Naive thymus-derived CD8-positive, alpha-beta T cell (primary cell): ENCODE measurements around the gene RXRB. TPM values are rescaled to one million over a fixed set of nuclear protein-coding genes. Genes with fewer than 3 reads are reported as not detected.
A peak's percentile ranks its signal among the peaks of the same experiment; 100 is the strongest.
"Not testable (repeated sequence)": the region's sequence is repeated elsewhere in the genome, so short reads cannot be mapped to it uniquely, and the experiment has no call there.

Source experiments
- ATAC-seq, 2 donors: fragments of 150-1000 bp; cut with Tn5 transposase in 1 of 2; sonication (Bioruptor Pico), chemical (Tn5 transposase) in 1 of 2; 1 replicate in 1 of 2; 2 replicates in 1 of 2; pipeline ENCODE4 v1.10.0; 2021; ENCODE audit warnings: mild to moderate bottlenecking in 2 of 2, moderate library complexity in 2 of 2
- POLR2A ChIA-PET: fragments of 350-600 bp; sonication (Branson Sonifier 250); formaldehyde crosslinking; loops from one replicate; lab custom pipeline; 2021; ENCODE audit warnings: antibody characterized with exemption; lab: Charles Lee
- DNase-seq, 10 donors: peaks; one replicate each; pipeline versions ENCODE4 v3.0.0 to v3.0.0-alpha.2; 2020 to 2022
- H3K27ac Mint-ChIP-seq, 10 donors: one replicate each; pipeline ENCODE4 v1.8.0; 2020 to 2022; ENCODE audit warnings: mild to moderate bottlenecking in 10 of 10, mixed read lengths in 10 of 10, moderate library complexity in 4 of 10, inconsistent platforms in 1 of 10
- H3K27me3 Mint-ChIP-seq, 5 donors: one replicate each; pipeline ENCODE4 v1.8.0; 2021 to 2022; ENCODE audit warnings: mixed read lengths in 5 of 5
- H3K36me3 Mint-ChIP-seq, 3 donors: one replicate each; pipeline ENCODE4 v1.8.0; 2020 to 2022; ENCODE audit warnings: mixed read lengths in 3 of 3, mild to moderate bottlenecking in 2 of 3, inconsistent platforms in 1 of 3
- H3K4me1 Mint-ChIP-seq, 4 donors: one replicate each; pipeline ENCODE4 v1.8.0; 2021 to 2022; ENCODE audit warnings: mixed read lengths in 4 of 4
- H3K4me3 Mint-ChIP-seq, 10 donors: one replicate each; pipeline ENCODE4 v1.8.0; 2020 to 2022; ENCODE audit warnings: mild to moderate bottlenecking in 10 of 10, mixed read lengths in 10 of 10, moderate library complexity in 6 of 10, inconsistent platforms in 1 of 10
- H3K9me3 Mint-ChIP-seq, 9 donors: one replicate each; pipeline ENCODE4 v1.8.0; 2020 to 2022; ENCODE audit warnings: mixed read lengths in 9 of 9, mild to moderate bottlenecking in 3 of 9, inconsistent platforms in 1 of 9, moderate library complexity in 1 of 9
- polyA plus RNA-seq, 3 donors: library from polyadenylated mRNA; unstranded; fragments of 300-500 nt; fragmentation: Illumina TruSeq; gene quantifications; one replicate each; pipeline ENCODE4 v1.2.3, GENCODE V29; 2021
- total RNA-seq, 8 experiments: library from RNA in 2 of 8; stranded (reverse) in 2 of 8; gene quantifications; one replicate each; pipeline ENCODE4 v1.2.3 and lab custom pipeline; 2021 to 2026

The RXRB gene
- total and polyA plus RNA-seq, 5 experiments from 2014 or later = 6.6 to 127 (median 10.9) TPM

GRCh38 chr6:33235221-33235634 is 34.8 kb upstream of the RXRB start:
- Mint-ChIP-seq H3K36me3 (no peaks in the 10 kb centered on the region), H3K27me3 (peaks cover 3 to 28% (median 11%) of the 10 kb centered on the region in 5 donors), H3K9me3 (no peaks in the 10 kb centered on the region), H3K4me1 (no peaks in the 10 kb centered on the region), H3K4me3 (no peak overlapping the region), H3K27ac (peak overlapping the region in 1 of 10 donors; percentile 35)
- no peak for DNase-seq
- ATAC-seq = no peak
- POLR2A ChIA-PET = interaction anchor here (1.0 to 2.1 kb wide), 2 partner anchors 13 to 27 kb away, joined by 3 to 7 read pairs; partner anchors contain the start of gene RING1

- POLR2A ChIA-PET = interaction anchor here (0.7 kb wide), 1 partner anchor 11 kb away, joined by 3 read pairs; no protein-coding TSS in a partner anchor
Observed at GRCh38 chr6:33226503-33227120, 26.1 kb upstream of the RXRB start.

GRCh38 chr6:33217681-33218080 is 17.2 kb upstream of the RXRB start:
- Mint-ChIP-seq H3K36me3 (no peaks in the 10 kb centered on the region), H3K4me3 (no peak overlapping the region), H3K9me3 (no peaks in the 10 kb centered on the region), H3K27me3 (peaks cover 0 to 27% (median 3%) of the 10 kb centered on the region in 5 donors), H3K27ac (peak overlapping the region in 2 of 10 donors; percentile 22 to 68), H3K4me1 (peaks cover 21 to 53% (median 39%) of the 10 kb centered on the region in 4 donors)
- DNase-seq = no peak
- ATAC-seq = no peak
- POLR2A ChIA-PET = interaction anchor here (3.3 kb wide), 1 partner anchor 10 kb away, joined by 16 read pairs; the partner anchor contains the start of gene RING1

More at GRCh38 chr6:33226503-33227120, 26.1 kb upstream of the RXRB start:
- not testable (repeated sequence) for H3K9me3 Mint-ChIP-seq, ATAC-seq, H3K36me3 Mint-ChIP-seq, H3K4me3 Mint-ChIP-seq, DNase-seq, H3K4me1 Mint-ChIP-seq, H3K27ac Mint-ChIP-seq
- peaks cover 0 to 40% (median 4%) of the 10 kb centered on the region in 5 donors for H3K27me3 Mint-ChIP-seq

GRCh38 chr6:33217246-33217645 is 16.8 kb upstream of the RXRB start:
- H3K4me1 Mint-ChIP-seq = peaks cover 26 to 57% (median 44%) of the 10 kb centered on the region in 4 donors
- DNase-seq = no peak
- peak overlapping the region in 4 of 10 donors; percentile 7 to 56 (median 33) for H3K27ac Mint-ChIP-seq
- peaks cover 0 to 26% (median 2%) of the 10 kb centered on the region in 5 donors for H3K27me3 Mint-ChIP-seq
- H3K36me3 Mint-ChIP-seq = peaks cover 0 to 4% (median 0%) of the 10 kb centered on the region in 3 donors
- no peak for ATAC-seq
- POLR2A ChIA-PET = interaction anchor here (1.2 kb wide), 1 partner anchor 9 kb away, joined by 3 read pairs; the partner anchor contains the start of gene RING1
- H3K4me3 Mint-ChIP-seq = peak overlapping the region in 1 of 10 donors; percentile 11
- no peaks in the 10 kb centered on the region for H3K9me3 Mint-ChIP-seq

GRCh38 chr6:33216117-33216649 is 15.7 kb upstream of the RXRB start:
- Mint-ChIP-seq H3K27ac (peak overlapping the region in 9 of 10 donors; percentile 28 to 97 (median 91)), H3K4me3 (peak overlapping the region in 6 of 10 donors; percentile 71 to 97 (median 87)), H3K36me3 (peaks cover 0 to 8% (median 0%) of the 10 kb centered on the region in 3 donors), H3K9me3 (no peaks in the 10 kb centered on the region), H3K4me1 (peaks cover 27 to 62% (median 45%) of the 10 kb centered on the region in 4 donors), H3K27me3 (peaks cover 0 to 17% (median 2%) of the 10 kb centered on the region in 5 donors)
- ATAC-seq = peak; percentile 26 to 48
- DNase-seq = peak in 1 of 10 donors; percentile 25
- POLR2A ChIA-PET = interaction anchor here (0.7 to 1.2 kb wide), 2 partner anchors 8 to 32 kb away, joined by 3 to 4 read pairs; partner anchors contain the start of gene RING1

- DNase-seq (no peak), ATAC-seq (peak; percentile 32 to 53)
- H3K9me3 Mint-ChIP-seq = no peaks in the 10 kb centered on the region
- peaks cover 0 to 16% (median 2%) of the 10 kb centered on the region in 5 donors for H3K27me3 Mint-ChIP-seq
- POLR2A ChIA-PET = interaction anchor here (0.6 to 1.2 kb wide), 7 partner anchors 8 to 84 kb away, joined by 3 to 5 read pairs (median 4); partner anchors contain the start of genes RING1, RXRB and SLC39A7
- H3K4me1 Mint-ChIP-seq = peaks cover 28 to 66% (median 45%) of the 10 kb centered on the region in 4 donors
- peaks cover 0 to 13% (median 5%) of the 10 kb centered on the region in 3 donors for H3K36me3 Mint-ChIP-seq
- H3K27ac Mint-ChIP-seq = peak overlapping the region in 9 of 10 donors; percentile 75 to 97 (median 91)
- H3K4me3 Mint-ChIP-seq = peak overlapping the region in 8 of 10 donors; percentile 84 to 97 (median 87)
Observed at GRCh38 chr6:33215271-33216116, 15.0 kb upstream of the RXRB start.

GRCh38 chr6:33213989-33214335 is 13.5 kb upstream of the RXRB start:
- Mint-ChIP-seq H3K4me1 (peaks cover 41 to 81% (median 54%) of the 10 kb centered on the region in 4 donors), H3K4me3 (peak overlapping the region; percentile 82 to 97 (median 87)), H3K27me3 (peaks cover 0 to 12% (median 2%) of the 10 kb centered on the region in 5 donors), H3K9me3 (no peaks in the 10 kb centered on the region), H3K36me3 (peaks cover 0 to 24% (median 7%) of the 10 kb centered on the region in 3 donors), H3K27ac (peak overlapping the region; percentile 11 to 95 (median 88))
- peak; percentile 8 to 10 for ATAC-seq
- no peak for DNase-seq
- POLR2A ChIA-PET = interaction anchor here (0.6 kb wide), 1 partner anchor 16 kb away, joined by 3 read pairs; no protein-coding TSS in a partner anchor

GRCh38 chr6:33213166-33213988 is 12.9 kb upstream of the RXRB start:
- peaks cover 0 to 10% (median 2%) of the 10 kb centered on the region in 5 donors for H3K27me3 Mint-ChIP-seq
- DNase-seq = peak in 2 of 10 donors; percentile 41 to 44

GRCh38 chr6:33212857-33213165 is 12.3 kb upstream of the RXRB start:
- ATAC-seq = no peak
- peaks cover 0 to 8% (median 0%) of the 10 kb centered on the region in 5 donors for H3K27me3 Mint-ChIP-seq
- POLR2A ChIA-PET = interaction anchor here (0.7 to 1.5 kb wide), 5 partner anchors 17 to 241 kb away, joined by 3 read pairs; partner anchors contain the start of genes RPS18 and VPS52
- no peaks in the 10 kb centered on the region for H3K9me3 Mint-ChIP-seq
- peak overlapping the region; percentile 3 to 95 (median 82) for H3K27ac Mint-ChIP-seq
- H3K36me3 Mint-ChIP-seq = peaks cover 0 to 24% (median 7%) of the 10 kb centered on the region in 3 donors
- H3K4me1 Mint-ChIP-seq = peaks cover 44 to 82% (median 58%) of the 10 kb centered on the region in 4 donors
- H3K4me3 Mint-ChIP-seq = peak overlapping the region; percentile 82 to 97 (median 87)
- no peak for DNase-seq

More at GRCh38 chr6:33213166-33213988, 12.9 kb upstream of the RXRB start:
- ATAC-seq = peak; percentile 35 to 47
- H3K4me1 Mint-ChIP-seq = peaks cover 43 to 85% (median 58%) of the 10 kb centered on the region in 4 donors
- peak overlapping the region; percentile 57 to 95 (median 87) for H3K27ac Mint-ChIP-seq
- no peaks in the 10 kb centered on the region for H3K9me3 Mint-ChIP-seq
- POLR2A ChIA-PET = interaction anchor here (0.6 to 1.2 kb wide), 3 partner anchors 16 to 58 kb away, joined by 3 read pairs; partner anchors contain the start of genes RPS18 and VPS52
- peak overlapping the region; percentile 82 to 97 (median 87) for H3K4me3 Mint-ChIP-seq
- H3K36me3 Mint-ChIP-seq = peaks cover 0 to 24% (median 7%) of the 10 kb centered on the region in 3 donors

- POLR2A ChIA-PET = interaction anchor here (0.8 to 1.5 kb wide), 6 partner anchors 12 to 240 kb away, joined by 3 to 5 read pairs (median 3); partner anchors contain the start of genes RPS18 and VPS52
- H3K4me1 Mint-ChIP-seq = peaks cover 46 to 75% (median 57%) of the 10 kb centered on the region in 4 donors
- H3K36me3 Mint-ChIP-seq = peaks cover 0 to 24% (median 7%) of the 10 kb centered on the region in 3 donors
- ATAC-seq (no peak), DNase-seq (no peak)
- H3K4me3 Mint-ChIP-seq = peak overlapping the region in 6 of 10 donors; percentile 31 to 87 (median 49)
- peaks cover 0 to 8% (median 0%) of the 10 kb centered on the region in 5 donors for H3K27me3 Mint-ChIP-seq
- H3K9me3 Mint-ChIP-seq = no peaks in the 10 kb centered on the region
- H3K27ac Mint-ChIP-seq = peak overlapping the region in 3 of 10 donors; percentile 59 to 95 (median 73)
Observed at GRCh38 chr6:33211666-33212422, 11.4 kb upstream of the RXRB start.
